GM18951 (cell line): ENCODE measurements around the gene FBXL13.
"Not testable (repeated sequence)": the region's sequence is repeated elsewhere in the genome, so short reads cannot be mapped to it uniquely, and the experiment has no call there.

Experiments used
- POLR2A ChIP-seq: IDR thresholded peaks from 4 replicates; pipeline ENCODE4 v1.6.1; 2011; ENCODE audit warnings: mild to moderate bottlenecking; ENCODE audit not compliant: insufficient read length, insufficient read depth; ENCODE audit errors: extremely low read depth
- in situ Hi-C: fragments of 300-500 bp; cut with MboI; formaldehyde crosslinking; loops from one replicate; pipeline ENCODE4 v1.12.0; 2022; ENCODE audit warnings: low sequenced_read_pairs, mixed read lengths, inconsistent platforms; ENCODE audit not compliant: unreplicated experiment

FBXL13 gene

GRCh38 chr7:102817616-102818573 is 256.7 kb downstream of the FBXL13 start:
- in situ Hi-C loops: no loop called here
- no peak for TF ChIP-seq POLR2A

GRCh38 chr7:102814025-102814471 is 260.5 kb downstream of the FBXL13 start:
- TF ChIP-seq POLR2A: no peak
- in situ Hi-C loops: no loop called here

- TF ChIP-seq POLR2A: no peak
- in situ Hi-C loops: no loop called here
Observed at GRCh38 chr7:102813191-102814024, 261.2 kb downstream of the FBXL13 start.

GRCh38 chr7:102811942-102812678 is 262.5 kb downstream of the FBXL13 start:
- in situ Hi-C loops: no loop called here
- no peak for TF ChIP-seq POLR2A

GRCh38 chr7:102810916-102811315 is 263.7 kb downstream of the FBXL13 start:
- in situ Hi-C loops: no loop called here
- no peak for TF ChIP-seq POLR2A

- in situ Hi-C loops: no loop called here
- no peak for TF ChIP-seq POLR2A
Observed at GRCh38 chr7:102806613-102807012, 268.0 kb downstream of the FBXL13 start.

- in situ Hi-C loops: not testable (repeated sequence)
Observed at GRCh38 chr7:102795987-102796595, 278.5 kb downstream of the FBXL13 start.

- in situ Hi-C loops: not testable (repeated sequence)
Observed at GRCh38 chr7:102794567-102794966, 280.0 kb downstream of the FBXL13 start.

GRCh38 chr7:102791831-102792230 is 282.8 kb downstream of the FBXL13 start:
- in situ Hi-C loops: not testable (repeated sequence)

GRCh38 chr7:102791367-102791766 is 283.2 kb downstream of the FBXL13 start:
- in situ Hi-C loops: not testable (repeated sequence)

GRCh38 chr7:102790364-102791100 is 284.1 kb downstream of the FBXL13 start:
- in situ Hi-C loops: not testable (repeated sequence)

- in situ Hi-C loops: not testable (repeated sequence)
Observed at GRCh38 chr7:102788770-102789169, 285.8 kb downstream of the FBXL13 start.

GRCh38 chr7:102780926-102781325 is 293.7 kb downstream of the FBXL13 start:
- in situ Hi-C loops: not testable (repeated sequence)

GRCh38 chr7:102778663-102779062 is 295.9 kb downstream of the FBXL13 start:
- in situ Hi-C loops: not testable (repeated sequence)

- in situ Hi-C loops: not testable (repeated sequence)
Observed at GRCh38 chr7:102776217-102776616, 298.4 kb downstream of the FBXL13 start.

GRCh38 chr7:102770467-102770866 is 304.1 kb downstream of the FBXL13 start:
- in situ Hi-C loops: not testable (repeated sequence)

GRCh38 chr7:102769657-102770192 is 304.9 kb downstream of the FBXL13 start:
- in situ Hi-C loops: not testable (repeated sequence)
